ENCODE data around the gene EPS15. TPM values are rescaled to one million over a fixed set of nuclear protein-coding genes. Genes with fewer than 3 reads are reported as not detected.

The EPS15 gene
- total and polyA plus RNA-seq, 2 of the 13 experiments (the other 11 are each of a cell fraction or from before 2014, with no cell fraction given), result 14.3 to 19.3 TPM

DNA sequence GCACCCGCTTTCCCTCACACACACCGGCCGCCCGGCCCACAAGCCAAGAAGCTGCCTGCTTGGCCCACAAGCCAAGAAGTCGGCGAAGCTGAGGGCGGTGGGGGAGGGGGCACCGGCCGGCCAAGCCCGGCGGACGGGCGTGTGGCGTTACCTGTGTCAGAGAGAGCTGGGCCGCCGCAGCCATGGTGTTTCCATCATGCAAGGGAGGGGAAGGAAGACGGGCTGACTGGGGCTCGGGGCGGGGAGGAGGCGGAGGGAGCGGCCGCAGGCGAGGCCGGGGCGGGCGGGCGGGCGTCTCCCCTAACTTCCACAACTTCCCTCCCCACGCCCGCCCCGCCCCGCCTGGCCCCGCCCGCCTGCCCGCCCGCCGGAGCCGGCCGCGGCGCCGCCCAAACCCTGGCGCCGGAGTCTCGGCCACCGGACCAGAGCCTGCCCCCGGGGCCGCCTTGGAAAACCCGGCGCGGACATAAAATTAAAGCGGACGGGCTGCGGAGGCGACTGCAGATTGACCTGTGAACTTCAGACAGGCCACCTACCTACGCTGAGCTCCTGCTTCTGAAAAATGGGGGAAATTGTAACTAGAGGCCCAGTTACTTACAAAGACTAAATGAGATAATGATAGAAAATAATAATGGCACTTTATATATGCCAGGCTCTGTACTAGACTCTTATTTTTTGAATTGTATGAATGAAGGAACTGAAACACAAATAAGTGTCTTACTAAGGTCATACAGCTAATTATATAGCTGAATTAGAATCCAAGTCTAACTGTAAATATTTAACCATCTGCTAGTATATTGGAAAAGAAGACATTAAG lies at the start of gene EPS15 (continued):
- TF ChIP-seq ZHX2 (IDR thresholded peaks at IDR 0.05; ENCODE audit: low read depth) (no peak), ZHX2 (CRISPR knock-in tag; IDR thresholded peaks at IDR 0.05; ENCODE audit: borderline replicate concordance) (no peak), ZNF431 (CRISPR knock-in tag; IDR thresholded peaks at IDR 0.05; ENCODE audit: borderline replicate concordance, low read depth) (no peak), SAP130 (CRISPR knock-in tag; IDR thresholded peaks at IDR 0.05; ENCODE audit: low read depth) (peak; percentile 21; the same call in 1 of the 2 replicates)

DNA sequence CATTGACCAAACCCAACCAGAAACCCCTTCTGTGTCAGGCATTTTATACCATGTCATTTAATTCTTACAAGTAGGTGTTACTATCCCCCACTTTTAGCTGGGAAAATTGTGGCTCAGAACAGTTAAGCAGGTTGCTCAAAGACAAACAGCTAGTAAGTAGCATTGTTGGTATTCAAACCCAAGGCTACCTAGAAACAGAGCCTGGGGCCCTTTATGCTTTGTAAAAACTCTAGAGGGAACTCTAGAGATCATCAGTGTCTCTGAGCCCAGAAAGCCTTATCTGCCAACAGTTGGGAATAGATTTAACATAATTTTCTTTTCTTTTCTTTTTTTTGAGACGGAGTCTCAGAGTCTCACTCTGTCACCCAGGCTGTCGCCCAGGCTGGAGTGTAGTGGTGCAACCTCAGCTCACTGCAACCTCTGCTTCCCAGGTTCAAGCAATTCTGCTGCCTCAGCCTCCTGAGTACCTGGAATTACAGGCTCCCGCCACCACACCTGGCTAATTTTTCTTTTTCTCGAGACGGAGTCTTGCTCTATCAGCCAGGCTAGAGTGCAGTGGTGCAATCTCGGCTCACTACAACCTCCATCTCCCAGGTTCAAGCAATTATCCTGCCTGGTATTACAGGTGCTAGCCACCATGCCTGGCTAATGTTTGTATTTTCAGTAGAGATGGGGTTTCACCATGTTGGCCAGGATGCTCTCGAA lies 49.3 kb upstream of the EPS15 start:
- H3K36me3 ChIP-seq (replicated peaks in 1 of 2; ENCODE audit: control insufficient read depth in 1 of 2, insufficient read depth in 2 of 2, low read length in 2 of 2), result no peaks in the 10 kb centered on the region
- no peak overlapping the region for H3K4me3 ChIP-seq (replicated peaks in 1 of 3; ENCODE audit: insufficient read depth in 1 of 3, low read depth in 2 of 3, low read length in 3 of 3)
- H2AFZ ChIP-seq (ENCODE audit: low read length), result no peak overlapping the region
- H3K27me3 ChIP-seq (ENCODE audit: control insufficient read depth in 1 of 2, insufficient read depth in 2 of 2, low read length in 2 of 2), result no peaks in the 10 kb centered on the region
- no peaks in the 10 kb centered on the region for H3K9me3 ChIP-seq (ENCODE audit: low read length)
- no peaks in the 10 kb centered on the region for H4K20me1 ChIP-seq (ENCODE audit: insufficient read depth, low read length)
- H3K4me1 ChIP-seq (ENCODE audit: insufficient read depth, low read length), result peaks cover 14% of the 10 kb centered on the region
- FAIRE-seq (no peak), ATAC-seq (no peak), DNase-seq (ENCODE audit: low spot score) (no peak)
- ChIA-PET CTCF (ENCODE audit: low intra/inter-chr PET ratio, low total read pairs) (interaction anchor here (1.1 kb wide), 1 partner anchor 201 kb away, joined by 3 read pairs; no protein-coding TSS in a partner anchor), POLR2A (no interaction called here)
- 70% methylated on average over 7 of the region's 7 CpGs for WGBS (ENCODE audit: low lambda C conversion rate)
- no TSS peak for BruUV-seq (replicated peaks)
- in situ Hi-C loops (cut with HindIII; ENCODE audit: extremely low pct_ligation_motif_present, low pct_unique_long_range_greater_than_20kb), result no loop called here
- H3K27ac ChIP-seq (ENCODE audit: extremely low read length, insufficient read depth, low read length), result no peak overlapping the region
- H3K9ac ChIP-seq (ENCODE audit: insufficient read depth, low read depth, low read length), result no peak overlapping the region
- H3K4me2 ChIP-seq (ENCODE audit: low read depth, low read length), result no peak overlapping the region
- intact Hi-C loops (cut with micrococcal nuclease; ENCODE audit: unreplicated experiment), result no loop called here
- H3K79me2 ChIP-seq (ENCODE audit: insufficient read depth, low read length), result no peaks in the 10 kb centered on the region
- TF ChIP-seq FOXK1 (CRISPR knock-in tag; IDR thresholded peaks at IDR 0.05; ENCODE audit: borderline replicate concordance, low read depth) (no peak), SOX6 (IDR thresholded peaks at IDR 0.05) (no peak), SOX6 (CRISPR knock-in tag; IDR thresholded peaks at IDR 0.05) (no peak), ZNF850 (CRISPR knock-in tag; conservative IDR thresholded peaks at IDR 0.05) (no peak), PRMT3 (CRISPR knock-in tag; IDR thresholded peaks at IDR 0.05; ENCODE audit: borderline replicate concordance, low read depth) (no peak), ZNF503 (CRISPR knock-in tag; IDR thresholded peaks at IDR 0.05) (no peak), ZNF883 (CRISPR knock-in tag; IDR thresholded peaks at IDR 0.05; ENCODE audit: not compliant biosample characterization) (no peak), FOXA3 (CRISPR knock-in tag; IDR thresholded peaks at IDR 0.05) (no peak)
